ENCODE measurements around the gene ARMC6.

- TF ChIP-seq CTCF (IDR thresholded peaks at IDR 0.05) (no peak), POLR2A (IDR thresholded peaks at IDR 0.05) (no peak)
Measured at GRCh38 chr19:19067276-19068072, 34.1 kb downstream of the ARMC6 start.

Measured in uterus (tissue), 2 donors.